ENCODE measurements around the gene GAN.

DNA sequence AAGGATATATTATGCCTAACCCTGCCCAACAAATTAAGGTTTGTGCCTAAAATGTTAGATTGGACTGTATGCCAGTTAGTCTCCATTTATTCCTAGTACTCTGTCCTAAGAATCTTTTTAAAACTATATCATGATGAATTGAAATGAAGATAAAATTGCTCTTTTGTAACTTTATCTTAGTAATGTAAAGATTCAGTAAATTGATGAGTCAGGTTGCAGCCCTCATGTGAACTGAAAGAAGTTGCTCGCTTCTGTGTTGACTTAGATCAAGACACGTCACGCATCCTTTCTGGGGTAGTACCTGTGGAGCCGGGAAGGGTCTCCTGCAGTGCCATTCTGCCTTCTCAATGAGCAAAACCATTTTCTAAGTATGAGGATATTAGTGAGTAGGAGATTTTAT lies 63.3 kb downstream of the GAN start:
- TF ChIP-seq POLR2A (IDR thresholded peaks at IDR 0.05; ENCODE audit: low read depth, low read length) (no peak), TAF1 (IDR thresholded peaks at IDR 0.05; ENCODE audit: borderline replicate concordance, low read depth, low read length) (no peak)
